HCT116 (cell line): ENCODE data around the gene ABI3. TPM values are rescaled to one million over a fixed set of nuclear protein-coding genes. Genes with fewer than 3 reads are reported as not detected.

Source experiments
- ATAC-seq: fragments of 200-7000 bp; cut with Tn5 transposase; 2 replicates; pipeline ENCODE4 v1.9.1; 2020; ENCODE audit warnings: mild to moderate bottlenecking, moderate library complexity
- Bru-seq: library from RNA; stranded (reverse); fragments of 400-500 nt; gene quantifications from one replicate; lab custom pipeline; 2021; lab: Mats Ljungman, UMichigan
- BruChase-seq, 2 experiments: library from RNA; stranded (reverse); fragments of 400-500 nt; gene quantifications; one replicate each; lab custom pipeline; 2021; lab: Mats Ljungman, UMichigan
- BruUV-seq: library from RNA; stranded (reverse); fragments of 400-500 nt; replicated peaks from 2 replicates; lab custom pipeline; 2021; lab: Mats Ljungman, UMichigan
- CTCF ChIA-PET: fragments of 300-600 bp; sonication (Branson Sonifier 250); formaldehyde crosslinking; loops from one replicate; lab custom pipeline; 2021; ENCODE audit warnings: antibody characterized with exemption; lab: Charles Lee
- POLR2A ChIA-PET: fragments of 300-600, 350-600 bp; sonication (Branson Sonifier 250); formaldehyde crosslinking; loops from one replicate; lab custom pipeline; 2021; ENCODE audit warnings: antibody characterized with exemption; lab: Charles Lee
- RAD21 ChIA-PET, 2 experiments: fragments of 300-600 bp; sonication (Branson Sonifier 250); formaldehyde crosslinking; loops; one replicate each; lab custom pipeline; 2023; ENCODE audit warnings: low total read pairs in 2 of 2; ENCODE audit not compliant: uncharacterized antibody in 2 of 2, unreplicated experiment in 2 of 2, low non-redundant PET in 1 of 2; lab: Charles Lee
- DNase-seq: peaks from one replicate; pipeline ENCODE4 v3.0.0-alpha.2; 2010; ENCODE audit warnings: low read depth, low spot score
- H2AFZ ChIP-seq: fragments of 200-600 bp; shearing (Covaris generic), sonication (generic); 2 replicates; pipeline ENCODE4 v1.6.1; 2017; ENCODE audit warnings: low read depth, mixed run types, mixed read lengths, antibody characterized with exemption, low read length; ENCODE audit not compliant: poor library complexity, severe bottlenecking
- H3K27ac ChIP-seq: 2 replicates; pipeline ENCODE4 v1.5.1; 2012; ENCODE audit warnings: low read depth, low read length
- H3K27me3 ChIP-seq: fragments of 200-600 bp; sonication (generic); 2 replicates; pipeline ENCODE4 v1.6.1; 2016; ENCODE audit warnings: mixed run types, low read length, mixed read lengths; ENCODE audit not compliant: insufficient read depth
- H3K36me3 ChIP-seq, 2 experiments: fragments of 200-500 bp in 1 of 2; fragments of 200-600 bp in 1 of 2; sonication (Bioruptor generic) in 1 of 2; sonication (generic) in 1 of 2; 2 replicates each; pipeline versions ENCODE4 v1.5.1 to v1.6.1; 2014 to 2016; ENCODE audit warnings: low read length in 2 of 2, inconsistent platforms in 1 of 2, mixed read lengths in 1 of 2, mixed run types in 1 of 2; ENCODE audit not compliant: insufficient read depth in 2 of 2, control insufficient read depth in 1 of 2
- H3K4me1 ChIP-seq, 2 experiments: fragments of 200-600 bp in 1 of 2; sonication (generic) in 1 of 2; 2 replicates each; pipeline versions ENCODE4 v1.5.1 to v1.6.1; 2012 to 2017; ENCODE audit warnings: low read length in 2 of 2, inconsistent platforms in 1 of 2, mild to moderate bottlenecking in 1 of 2, mixed read lengths in 1 of 2, mixed run types in 1 of 2, moderate library complexity in 1 of 2; ENCODE audit not compliant: insufficient read depth in 2 of 2, control insufficient read depth in 1 of 2
- H3K4me2 ChIP-seq: fragments of 200-600 bp; sonication (generic); 2 replicates; pipeline ENCODE4 v1.6.1; 2017; ENCODE audit warnings: mixed run types, low read length, mixed read lengths
- H3K4me3 ChIP-seq, 2 experiments: fragments of 200-600 bp in 1 of 2; sonication (generic) in 1 of 2; replicated peaks in 1 of 2; 2 replicates each; pipeline ENCODE4 v1.5.1; 2011 to 2016; ENCODE audit warnings: low read length in 2 of 2, control low read depth in 1 of 2, low read depth in 1 of 2, mild to moderate bottlenecking in 1 of 2, mixed read lengths in 1 of 2, mixed run types in 1 of 2
- H3K79me2 ChIP-seq: fragments of 200-600 bp; sonication (generic); 2 replicates; pipeline ENCODE4 v1.6.1; 2017; ENCODE audit warnings: mild to moderate bottlenecking, mixed run types, low read length, moderate library complexity, mixed read lengths; ENCODE audit not compliant: insufficient read depth
- H3K9ac ChIP-seq: fragments of 200-600 bp; sonication (generic); 2 replicates; pipeline ENCODE4 v1.6.1; 2016; ENCODE audit warnings: low read length, mixed read lengths
- H3K9me2 ChIP-seq: fragments of 200-600 bp; sonication (generic), shearing (Covaris generic); 2 replicates; pipeline ENCODE4 v1.6.1; 2017; ENCODE audit warnings: mixed run types, mild to moderate bottlenecking, moderate library complexity; ENCODE audit not compliant: insufficient read depth
- H3K9me3 ChIP-seq, 2 experiments: fragments of 200-500 bp in 1 of 2; fragments of 200-600 bp in 1 of 2; sonication (Bioruptor generic) in 1 of 2; sonication (generic) in 1 of 2; 2 replicates each; pipeline ENCODE4 v1.6.1; 2014 to 2017; ENCODE audit warnings: low read length in 2 of 2, mixed read lengths in 2 of 2, inconsistent platforms in 1 of 2, low read depth in 1 of 2, mild to moderate bottlenecking in 1 of 2, mixed run types in 1 of 2, moderate library complexity in 1 of 2; ENCODE audit not compliant: control insufficient read depth in 1 of 2, insufficient read depth in 1 of 2
- H4K20me1 ChIP-seq: fragments of 200-600 bp; sonication (generic), shearing (Covaris generic); 2 replicates; pipeline ENCODE4 v1.6.1; 2017; ENCODE audit warnings: mixed run types, mild to moderate bottlenecking, moderate library complexity; ENCODE audit not compliant: insufficient read depth
- CBX3 ChIP-seq: IDR thresholded peaks from 2 replicates; pipeline ENCODE4 v1.6.1; 2012; ENCODE audit warnings: low read depth
- CEBPB ChIP-seq: IDR thresholded peaks from 2 replicates; pipeline ENCODE4 v1.6.1; 2012; ENCODE audit warnings: low read depth
- EGR1 ChIP-seq: IDR thresholded peaks from 2 replicates; pipeline ENCODE4 v1.6.1; 2012; ENCODE audit warnings: low read depth
- EZH2 ChIP-seq: fragments of 200-600 bp; sonication (generic); IDR thresholded peaks from 2 replicates; pipeline ENCODE4 v1.6.1; 2017; ENCODE audit warnings: antibody characterized with exemption, mixed run types
- EZH2phosphoT487 ChIP-seq: fragments of 200-600 bp; IDR thresholded peaks from 2 replicates; pipeline ENCODE4 v1.6.1; 2018; ENCODE audit warnings: antibody characterized with exemption, borderline replicate concordance
- FOSL1 ChIP-seq: IDR thresholded peaks from 2 replicates; pipeline ENCODE4 v1.6.1; 2012; ENCODE audit warnings: low read depth
- JUND ChIP-seq: IDR thresholded peaks from 2 replicates; pipeline ENCODE4 v1.6.1; 2012
- SIN3A ChIP-seq: IDR thresholded peaks from 2 replicates; pipeline ENCODE4 v1.6.1; 2012; ENCODE audit warnings: low read depth
- SP1 ChIP-seq: IDR thresholded peaks from 2 replicates; pipeline ENCODE4 v1.6.1; 2012; ENCODE audit warnings: low read depth
- TCF7L2 ChIP-seq: IDR thresholded peaks from 2 replicates; pipeline ENCODE4 v1.7.0; 2011; ENCODE audit warnings: borderline replicate concordance, inconsistent platforms; ENCODE audit not compliant: insufficient read depth, insufficient read length; ENCODE audit errors: extremely low read depth
- ZFX ChIP-seq: fragments of 450-650 bp; IDR thresholded peaks from 2 replicates; pipeline ENCODE4 v1.6.1; 2017
- intact Hi-C: fragments of 100-400 bp; cut with micrococcal nuclease; formaldehyde crosslinking; loops from 2 replicates; pipeline ENCODE4 v1.10.0; 2022
- long read RNA-seq: library from polyadenylated mRNA; unstranded; transcript quantifications from one replicate; pipeline ENCODE4 v2.0.0, GENCODE V29; 2021; ENCODE audit not compliant: unreplicated experiment
- polyA plus RNA-seq: library from polyadenylated mRNA; unstranded; fragments of >200 nt; gene quantifications from 2 replicates; pipeline ENCODE4 v1.2.1, GENCODE V29; 2012; ENCODE audit warnings: missing spikeins
- total RNA-seq: library from RNA; stranded (reverse); gene quantifications from one replicate; pipeline ENCODE4 v1.2.1, GENCODE V29; 2021; ENCODE audit not compliant: unreplicated experiment
- TF ChIP-seq, protein P1 (sequence below): IDR thresholded peaks from 2 replicates; pipeline ENCODE4 v1.6.1; 2012
- TF ChIP-seq, protein P2 (sequence below): IDR thresholded peaks from 2 replicates; pipeline ENCODE4 v1.6.1; 2012; ENCODE audit warnings: low read depth
- TF ChIP-seq, protein P3 (sequence below), 3 experiments: fragments of 200-600 bp in 1 of 3; sonication (generic) in 1 of 3; IDR thresholded peaks in 2 of 3; conservative IDR thresholded peaks in 1 of 3; 2 replicates each; pipeline ENCODE4 v1.5.1; 2012 to 2017; ENCODE audit warnings: low read depth in 2 of 3, low read length in 2 of 3, antibody characterized with exemption in 1 of 3, borderline replicate concordance in 1 of 3, control low read depth in 1 of 3, mild to moderate bottlenecking in 1 of 3, mixed read lengths in 1 of 3, mixed run types in 1 of 3, moderate library complexity in 1 of 3; ENCODE audit not compliant: insufficient read depth in 1 of 3
- TF ChIP-seq, protein P4 (sequence below): IDR thresholded peaks from 2 replicates; pipeline ENCODE4 v1.6.1; 2011; ENCODE audit warnings: mild to moderate bottlenecking, low read length, moderate library complexity; ENCODE audit not compliant: insufficient replicate concordance; ENCODE audit errors: extremely low read depth
- TF ChIP-seq, protein P5 (sequence below): IDR thresholded peaks from 2 replicates; pipeline ENCODE4 v1.6.1; 2012

ABI3 gene, protein sequence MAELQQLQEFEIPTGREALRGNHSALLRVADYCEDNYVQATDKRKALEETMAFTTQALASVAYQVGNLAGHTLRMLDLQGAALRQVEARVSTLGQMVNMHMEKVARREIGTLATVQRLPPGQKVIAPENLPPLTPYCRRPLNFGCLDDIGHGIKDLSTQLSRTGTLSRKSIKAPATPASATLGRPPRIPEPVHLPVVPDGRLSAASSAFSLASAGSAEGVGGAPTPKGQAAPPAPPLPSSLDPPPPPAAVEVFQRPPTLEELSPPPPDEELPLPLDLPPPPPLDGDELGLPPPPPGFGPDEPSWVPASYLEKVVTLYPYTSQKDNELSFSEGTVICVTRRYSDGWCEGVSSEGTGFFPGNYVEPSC
- total RNA-seq (0.12 TPM), Bru-seq, nascent RNA (percentile 6 among the genes with signal in this experiment), BruChase-seq, experiment 1, labeled RNA remaining after a 6-hour chase (percentile 7 among the genes with signal in this experiment), BruChase-seq, experiment 2, labeled RNA remaining after a 2-hour chase (percentile 11 among the genes with signal in this experiment)
- polyA plus RNA-seq, result 0.05 and 0.11 TPM in 2 replicates
- long read RNA-seq, result 0 reads

DNA sequence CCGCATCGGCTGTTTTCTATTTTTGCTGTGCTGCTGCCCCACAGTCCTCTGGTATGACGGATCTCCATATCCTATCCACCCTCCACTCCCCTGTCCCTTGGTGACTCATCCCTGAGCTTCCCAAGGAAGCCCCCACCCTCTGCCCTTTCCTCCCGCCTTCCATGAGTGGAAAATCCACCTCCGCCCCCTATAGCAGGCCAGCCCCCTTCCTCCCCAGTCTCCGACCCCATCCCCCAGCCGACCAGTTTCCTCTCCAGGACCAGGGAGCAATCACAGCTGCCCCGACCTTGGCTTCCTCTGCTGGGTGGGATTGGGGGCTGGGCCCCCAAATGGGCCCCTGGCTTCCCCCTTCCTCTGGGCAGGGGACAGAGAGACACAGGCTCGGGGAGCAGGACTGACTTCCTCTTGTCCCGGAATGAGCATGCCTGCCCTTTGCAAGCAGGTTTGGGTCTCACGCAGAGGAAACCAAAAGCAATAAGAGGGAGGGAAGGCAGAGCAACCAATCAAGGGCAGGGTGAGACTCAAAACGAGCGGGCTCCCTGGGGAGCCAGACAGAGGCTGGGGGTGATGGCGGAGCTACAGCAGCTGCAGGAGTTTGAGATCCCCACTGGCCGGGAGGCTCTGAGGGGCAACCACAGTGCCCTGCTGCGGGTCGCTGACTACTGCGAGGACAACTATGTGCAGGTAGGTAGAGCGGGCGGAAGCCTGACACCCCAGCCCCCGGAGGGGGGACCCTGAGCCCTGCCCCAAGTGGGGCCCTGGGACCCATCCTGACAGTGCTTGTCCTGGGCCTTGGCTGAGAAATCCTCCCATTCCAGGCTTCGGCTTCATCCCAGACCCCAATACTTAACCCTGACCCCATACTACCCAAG is at the start of gene ABI3, which contains the start of gene GNGT2:
Gene ABI3 (plus strand): TSS at position 550 of the 872 bp plus-strand sequence. CDS start 18 bp downstream, at position 568.
Gene GNGT2 (minus strand): TSS at position 417 of the 872 bp plus-strand sequence. CDS start 3,152 bp downstream, outside the sequence.
- ChIA-PET CTCF (no interaction called here), POLR2A (no interaction called here), RAD21 (no interaction called here)
- H3K27me3 ChIP-seq, result peaks cover 4% of the 10 kb centered on the region; the same call in 1 of the 2 replicates
- no peaks in the 10 kb centered on the region for H3K36me3 ChIP-seq
- no peaks in the 10 kb centered on the region for H3K9me2 ChIP-seq
- no peaks in the 10 kb centered on the region for H3K9me3 ChIP-seq
- no peaks in the 10 kb centered on the region for H4K20me1 ChIP-seq
- H3K4me3 ChIP-seq, result no peak within 1 kb of the TSS
- no peaks in the 10 kb centered on the region for H3K79me2 ChIP-seq
- ATAC-seq (no peak), DNase-seq (no peak)
- H3K9ac ChIP-seq, result no peak within 1 kb of the TSS
- peaks cover 0 to 11% of the 10 kb centered on the region in 2 experiments; a peak in 2 of 4 replicates for H3K4me1 ChIP-seq
- peak within 1 kb of the TSS; percentile 15; the same call in 1 of the 2 replicates for H3K4me2 ChIP-seq
- no peak within 1 kb of the TSS for H3K27ac ChIP-seq
- no TSS peak for BruUV-seq
- intact Hi-C loops, result no loop called here
- H2AFZ ChIP-seq, result no peak within 1 kb of the TSS
- TF ChIP-seq, protein P1, sequence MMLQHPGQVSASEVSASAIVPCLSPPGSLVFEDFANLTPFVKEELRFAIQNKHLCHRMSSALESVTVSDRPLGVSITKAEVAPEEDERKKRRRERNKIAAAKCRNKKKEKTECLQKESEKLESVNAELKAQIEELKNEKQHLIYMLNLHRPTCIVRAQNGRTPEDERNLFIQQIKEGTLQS, result no peak
- TF ChIP-seq CBX3, result no peak
- TF ChIP-seq, protein P2, sequence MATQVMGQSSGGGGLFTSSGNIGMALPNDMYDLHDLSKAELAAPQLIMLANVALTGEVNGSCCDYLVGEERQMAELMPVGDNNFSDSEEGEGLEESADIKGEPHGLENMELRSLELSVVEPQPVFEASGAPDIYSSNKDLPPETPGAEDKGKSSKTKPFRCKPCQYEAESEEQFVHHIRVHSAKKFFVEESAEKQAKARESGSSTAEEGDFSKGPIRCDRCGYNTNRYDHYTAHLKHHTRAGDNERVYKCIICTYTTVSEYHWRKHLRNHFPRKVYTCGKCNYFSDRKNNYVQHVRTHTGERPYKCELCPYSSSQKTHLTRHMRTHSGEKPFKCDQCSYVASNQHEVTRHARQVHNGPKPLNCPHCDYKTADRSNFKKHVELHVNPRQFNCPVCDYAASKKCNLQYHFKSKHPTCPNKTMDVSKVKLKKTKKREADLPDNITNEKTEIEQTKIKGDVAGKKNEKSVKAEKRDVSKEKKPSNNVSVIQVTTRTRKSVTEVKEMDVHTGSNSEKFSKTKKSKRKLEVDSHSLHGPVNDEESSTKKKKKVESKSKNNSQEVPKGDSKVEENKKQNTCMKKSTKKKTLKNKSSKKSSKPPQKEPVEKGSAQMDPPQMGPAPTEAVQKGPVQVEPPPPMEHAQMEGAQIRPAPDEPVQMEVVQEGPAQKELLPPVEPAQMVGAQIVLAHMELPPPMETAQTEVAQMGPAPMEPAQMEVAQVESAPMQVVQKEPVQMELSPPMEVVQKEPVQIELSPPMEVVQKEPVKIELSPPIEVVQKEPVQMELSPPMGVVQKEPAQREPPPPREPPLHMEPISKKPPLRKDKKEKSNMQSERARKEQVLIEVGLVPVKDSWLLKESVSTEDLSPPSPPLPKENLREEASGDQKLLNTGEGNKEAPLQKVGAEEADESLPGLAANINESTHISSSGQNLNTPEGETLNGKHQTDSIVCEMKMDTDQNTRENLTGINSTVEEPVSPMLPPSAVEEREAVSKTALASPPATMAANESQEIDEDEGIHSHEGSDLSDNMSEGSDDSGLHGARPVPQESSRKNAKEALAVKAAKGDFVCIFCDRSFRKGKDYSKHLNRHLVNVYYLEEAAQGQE, result no peak
- TF ChIP-seq, protein P3, sequence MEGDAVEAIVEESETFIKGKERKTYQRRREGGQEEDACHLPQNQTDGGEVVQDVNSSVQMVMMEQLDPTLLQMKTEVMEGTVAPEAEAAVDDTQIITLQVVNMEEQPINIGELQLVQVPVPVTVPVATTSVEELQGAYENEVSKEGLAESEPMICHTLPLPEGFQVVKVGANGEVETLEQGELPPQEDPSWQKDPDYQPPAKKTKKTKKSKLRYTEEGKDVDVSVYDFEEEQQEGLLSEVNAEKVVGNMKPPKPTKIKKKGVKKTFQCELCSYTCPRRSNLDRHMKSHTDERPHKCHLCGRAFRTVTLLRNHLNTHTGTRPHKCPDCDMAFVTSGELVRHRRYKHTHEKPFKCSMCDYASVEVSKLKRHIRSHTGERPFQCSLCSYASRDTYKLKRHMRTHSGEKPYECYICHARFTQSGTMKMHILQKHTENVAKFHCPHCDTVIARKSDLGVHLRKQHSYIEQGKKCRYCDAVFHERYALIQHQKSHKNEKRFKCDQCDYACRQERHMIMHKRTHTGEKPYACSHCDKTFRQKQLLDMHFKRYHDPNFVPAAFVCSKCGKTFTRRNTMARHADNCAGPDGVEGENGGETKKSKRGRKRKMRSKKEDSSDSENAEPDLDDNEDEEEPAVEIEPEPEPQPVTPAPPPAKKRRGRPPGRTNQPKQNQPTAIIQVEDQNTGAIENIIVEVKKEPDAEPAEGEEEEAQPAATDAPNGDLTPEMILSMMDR (IDR thresholded peaks at IDR 0.05 in 2 of 3, conservative IDR thresholded peaks at IDR 0.05 in 1 of 3; ENCODE audit: borderline replicate concordance in 1 of 3, insufficient read depth in 1 of 3, low read depth in 2 of 3, low read length in 2 of 3), result no peak
- no peak for TF ChIP-seq JUND
- no peak for TF ChIP-seq SP1
- TF ChIP-seq FOSL1, result no peak
- TF ChIP-seq, protein P4, sequence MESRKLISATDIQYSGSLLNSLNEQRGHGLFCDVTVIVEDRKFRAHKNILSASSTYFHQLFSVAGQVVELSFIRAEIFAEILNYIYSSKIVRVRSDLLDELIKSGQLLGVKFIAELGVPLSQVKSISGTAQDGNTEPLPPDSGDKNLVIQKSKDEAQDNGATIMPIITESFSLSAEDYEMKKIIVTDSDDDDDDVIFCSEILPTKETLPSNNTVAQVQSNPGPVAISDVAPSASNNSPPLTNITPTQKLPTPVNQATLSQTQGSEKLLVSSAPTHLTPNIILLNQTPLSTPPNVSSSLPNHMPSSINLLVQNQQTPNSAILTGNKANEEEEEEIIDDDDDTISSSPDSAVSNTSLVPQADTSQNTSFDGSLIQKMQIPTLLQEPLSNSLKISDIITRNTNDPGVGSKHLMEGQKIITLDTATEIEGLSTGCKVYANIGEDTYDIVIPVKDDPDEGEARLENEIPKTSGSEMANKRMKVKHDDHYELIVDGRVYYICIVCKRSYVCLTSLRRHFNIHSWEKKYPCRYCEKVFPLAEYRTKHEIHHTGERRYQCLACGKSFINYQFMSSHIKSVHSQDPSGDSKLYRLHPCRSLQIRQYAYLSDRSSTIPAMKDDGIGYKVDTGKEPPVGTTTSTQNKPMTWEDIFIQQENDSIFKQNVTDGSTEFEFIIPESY, result no peak
- TF ChIP-seq, protein P5, sequence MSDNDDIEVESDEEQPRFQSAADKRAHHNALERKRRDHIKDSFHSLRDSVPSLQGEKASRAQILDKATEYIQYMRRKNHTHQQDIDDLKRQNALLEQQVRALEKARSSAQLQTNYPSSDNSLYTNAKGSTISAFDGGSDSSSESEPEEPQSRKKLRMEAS, result no peak
- TF ChIP-seq EZH2phosphoT487, result no peak
- no peak for TF ChIP-seq SIN3A
- no peak for TF ChIP-seq ZFX
- TF ChIP-seq EGR1, result no peak
- TF ChIP-seq TCF7L2, result no peak
- TF ChIP-seq EZH2, result no peak
- TF ChIP-seq CEBPB, result no peak
